HUES6 (cell line): Measurements from ENCODE around the gene FBXW8.

Experiments used
- H3K27ac ChIP-seq: 2 replicates; pipeline ENCODE4 v1.7.0; 2013; ENCODE audit warnings: low read depth, mild to moderate bottlenecking, low read length, inconsistent platforms
- H3K27me3 ChIP-seq: 2 replicates; pipeline ENCODE4 v1.6.1; 2013; ENCODE audit warnings: low read length; ENCODE audit not compliant: control insufficient read depth, insufficient read depth
- H3K36me3 ChIP-seq: 2 replicates; pipeline ENCODE4 v1.6.1; 2013; ENCODE audit warnings: low read length; ENCODE audit not compliant: control insufficient read depth, insufficient read depth
- H3K4me1 ChIP-seq: 2 replicates; pipeline ENCODE4 v1.6.1; 2013; ENCODE audit warnings: low read length; ENCODE audit not compliant: control insufficient read depth, insufficient read depth
- H3K4me3 ChIP-seq: 2 replicates; pipeline ENCODE4 v1.5.1; 2013; ENCODE audit warnings: low read depth, low read length
- H3K9ac ChIP-seq: one replicate; pipeline ENCODE4 v1.6.1; 2013; ENCODE audit warnings: mild to moderate bottlenecking, low read length
- H3K9me3 ChIP-seq: 2 replicates; pipeline ENCODE4 v1.6.1; 2013; ENCODE audit warnings: low read depth, low read length; ENCODE audit not compliant: control insufficient read depth, insufficient read depth

FBXW8 gene

GRCh38 chr12:116959845-116960514 lies 49.2 kb downstream of the FBXW8 start:
- no peaks in the 10 kb centered on the region for H3K27me3 ChIP-seq
- no peaks in the 10 kb centered on the region for H3K9me3 ChIP-seq
- H3K36me3 ChIP-seq = peaks cover 5% of the 10 kb centered on the region
- no peaks in the 10 kb centered on the region for H3K4me1 ChIP-seq
- no peak overlapping the region for H3K27ac ChIP-seq
- no peak overlapping the region for H3K9ac ChIP-seq
- no peak overlapping the region for H3K4me3 ChIP-seq

GRCh38 chr12:116962197-116962596 lies 51.4 kb downstream of the FBXW8 start:
- Histone ChIP-seq H3K27me3 (no peaks in the 10 kb centered on the region), H3K4me3 (no peak overlapping the region), H3K9me3 (no peaks in the 10 kb centered on the region), H3K36me3 (peaks cover 16% of the 10 kb centered on the region), H3K9ac (no peak overlapping the region), H3K27ac (no peak overlapping the region), H3K4me1 (no peaks in the 10 kb centered on the region)

- Histone ChIP-seq H3K9me3 (no peaks in the 10 kb centered on the region), H3K9ac (no peak overlapping the region), H3K27ac (no peak overlapping the region), H3K36me3 (peaks cover 16% of the 10 kb centered on the region), H3K4me3 (no peak overlapping the region), H3K4me1 (no peaks in the 10 kb centered on the region), H3K27me3 (no peaks in the 10 kb centered on the region)
Measured at GRCh38 chr12:116962783-116963356, 52.1 kb downstream of the FBXW8 start.

GRCh38 chr12:116964054-116965050 lies 53.6 kb downstream of the FBXW8 start:
- Histone ChIP-seq H3K9me3 (no peaks in the 10 kb centered on the region), H3K4me3 (no peak overlapping the region), H3K36me3 (peaks cover 16% of the 10 kb centered on the region), H3K4me1 (no peaks in the 10 kb centered on the region), H3K9ac (no peak overlapping the region), H3K27me3 (no peaks in the 10 kb centered on the region), H3K27ac (no peak overlapping the region)

- Histone ChIP-seq H3K36me3 (peaks cover 27% of the 10 kb centered on the region), H3K9ac (no peak overlapping the region), H3K4me1 (peaks cover 9% of the 10 kb centered on the region; the same call in 1 of the 2 replicates), H3K27ac (no peak overlapping the region), H3K9me3 (no peaks in the 10 kb centered on the region), H3K4me3 (no peak overlapping the region), H3K27me3 (no peaks in the 10 kb centered on the region)
Measured at GRCh38 chr12:116968986-116969385, 58.2 kb downstream of the FBXW8 start.

GRCh38 chr12:116969615-116970585 lies 59.1 kb downstream of the FBXW8 start:
- H3K9me3 ChIP-seq = no peaks in the 10 kb centered on the region
- H3K36me3 ChIP-seq = peaks cover 23% of the 10 kb centered on the region
- H3K9ac ChIP-seq = no peak overlapping the region
- peaks cover 9% of the 10 kb centered on the region; the same call in 1 of the 2 replicates for H3K4me1 ChIP-seq
- H3K27me3 ChIP-seq = no peaks in the 10 kb centered on the region
- no peak overlapping the region for H3K4me3 ChIP-seq
- H3K27ac ChIP-seq = no peak overlapping the region

GRCh38 chr12:116971222-116971621 lies 60.5 kb downstream of the FBXW8 start:
- Histone ChIP-seq H3K9me3 (no peaks in the 10 kb centered on the region), H3K9ac (no peak overlapping the region), H3K27ac (no peak overlapping the region), H3K27me3 (no peaks in the 10 kb centered on the region), H3K36me3 (peaks cover 14% of the 10 kb centered on the region), H3K4me3 (no peak overlapping the region), H3K4me1 (peaks cover 9% of the 10 kb centered on the region; the same call in 1 of the 2 replicates)

- H3K27ac ChIP-seq = no peak overlapping the region
- H3K36me3 ChIP-seq = peaks cover 11% of the 10 kb centered on the region; the same call in 1 of the 2 replicates
- no peaks in the 10 kb centered on the region for H3K9me3 ChIP-seq
- H3K9ac ChIP-seq = no peak overlapping the region
- no peaks in the 10 kb centered on the region for H3K27me3 ChIP-seq
- peaks cover 19% of the 10 kb centered on the region for H3K4me1 ChIP-seq
- no peak overlapping the region for H3K4me3 ChIP-seq
Measured at GRCh38 chr12:116975779-116976393, 65.1 kb downstream of the FBXW8 start.

GRCh38 chr12:116977465-116978380 lies 67.0 kb downstream of the FBXW8 start:
- Histone ChIP-seq H3K4me1 (peaks cover 21% of the 10 kb centered on the region), H3K9ac (no peak overlapping the region), H3K27ac (no peak overlapping the region), H3K27me3 (no peaks in the 10 kb centered on the region), H3K9me3 (no peaks in the 10 kb centered on the region), H3K4me3 (no peak overlapping the region), H3K36me3 (peaks cover 7% of the 10 kb centered on the region; the same call in 1 of the 2 replicates)
